Kidney tubule cell (primary cell): Measurements from ENCODE around the gene CGB5.
A peak's percentile ranks its signal among the peaks of the same experiment; 100 is the strongest.
"Not testable (repeated sequence)": the region's sequence is repeated elsewhere in the genome, so short reads cannot be mapped to it uniquely, and the experiment has no call there.

Source experiments
- DNase-seq: peaks from one replicate; pipeline ENCODE4 v3.0.0-alpha.2; 2018; ENCODE audit warnings: low spot score

The CGB5 gene

DNA sequence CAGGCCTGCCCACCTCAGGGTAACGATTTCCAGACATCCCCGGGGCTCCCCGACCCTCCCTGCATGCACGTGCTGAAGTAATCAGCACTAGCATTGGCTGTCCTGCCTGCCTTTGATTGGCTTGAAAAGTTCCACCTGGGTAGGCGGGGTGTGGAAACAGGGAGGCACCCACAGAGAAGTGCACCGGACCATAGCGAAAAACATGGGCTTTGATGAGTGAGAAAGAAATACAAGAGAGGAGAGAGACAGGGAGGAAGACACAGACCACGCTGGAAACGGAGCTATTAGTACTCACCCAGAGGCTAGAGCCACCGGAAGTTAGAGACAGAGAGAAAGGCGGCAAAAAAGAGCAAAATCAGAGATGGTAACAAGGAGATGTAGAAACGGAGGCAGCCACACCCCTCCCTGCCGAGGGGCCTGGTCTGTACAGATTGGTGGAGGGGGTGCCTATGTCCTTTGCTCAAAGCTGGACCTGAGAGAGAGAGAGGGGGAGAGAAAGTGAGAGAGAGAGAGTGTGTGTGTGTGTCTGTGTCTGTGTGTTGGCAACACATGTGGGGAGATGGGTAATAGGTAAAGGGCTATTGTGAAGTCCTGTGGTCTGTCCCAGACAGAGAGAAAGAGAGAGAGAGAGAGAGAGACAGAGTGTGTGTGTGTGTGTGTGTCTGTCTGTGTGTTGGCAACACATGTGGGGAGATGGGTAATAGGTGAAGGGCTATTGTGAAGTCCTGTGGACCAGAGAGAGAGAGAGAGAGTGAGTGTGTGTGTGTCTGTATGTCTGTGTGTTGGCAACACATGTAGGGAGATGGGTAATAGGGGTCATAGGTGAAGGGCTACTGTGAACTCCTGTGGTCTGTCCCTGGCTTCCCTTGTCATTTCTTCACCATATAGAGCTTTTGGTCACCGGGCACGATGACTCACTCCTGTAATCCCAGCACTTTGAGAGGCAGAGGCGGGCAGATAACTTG is 22.4 kb upstream of the CGB5 start:
- DNase-seq: peak; percentile 61

DNA sequence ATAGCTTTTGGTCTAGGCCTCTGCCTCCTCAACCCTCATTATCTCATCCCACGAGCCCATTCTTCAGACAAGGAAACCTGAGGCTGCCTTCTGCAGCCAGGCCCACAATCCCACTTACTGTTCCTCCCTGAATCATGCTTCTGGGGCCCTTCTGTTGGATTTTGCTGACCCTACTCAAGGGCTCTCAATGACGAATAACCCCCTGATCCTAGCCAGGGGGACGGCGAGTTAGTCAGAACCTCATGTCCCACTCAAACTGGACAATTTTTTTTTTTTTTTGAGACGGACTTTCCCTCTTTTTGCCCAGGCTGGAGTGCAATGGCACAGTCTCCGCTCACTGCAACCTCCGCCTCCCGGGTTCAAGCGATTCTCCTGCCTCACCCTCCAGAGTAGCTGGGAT is 21.5 kb upstream of the CGB5 start:
- DNase-seq: no peak

- DNase-seq: not testable (repeated sequence)
These were observed 19.4 kb upstream of the CGB5 start, which contains the start of gene CGB3 for GRCh38 chr19:49024233-49024632. Gene CGB3 (minus strand): TSS chr19:49024333. CDS start chr19:49023971, 362 bp downstream.

DNA sequence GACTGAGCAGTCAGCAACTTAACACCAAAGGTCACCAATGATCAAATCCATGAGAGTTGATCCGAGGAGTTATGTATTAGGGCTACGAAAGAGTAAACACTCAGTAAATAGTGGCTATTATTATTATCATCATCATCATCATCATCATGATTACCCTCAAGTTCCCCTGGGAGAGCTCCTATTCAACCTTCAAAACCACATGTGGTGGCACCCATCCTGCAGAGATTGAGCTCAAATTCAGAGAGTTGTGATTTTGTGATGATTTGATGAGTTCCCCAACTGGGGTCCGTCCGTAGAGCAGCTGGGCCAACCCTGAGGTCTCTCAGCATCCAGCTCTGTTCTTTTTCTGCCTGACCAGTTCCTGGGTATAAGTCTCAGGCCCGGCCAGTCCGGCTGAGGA is 18.6 kb upstream of the CGB5 start:
- DNase-seq: not testable (repeated sequence)

- peak; percentile 22 for DNase-seq
These were observed 18.0 kb upstream of the CGB5 start for GRCh38 chr19:49025599-49025998.

DNA sequence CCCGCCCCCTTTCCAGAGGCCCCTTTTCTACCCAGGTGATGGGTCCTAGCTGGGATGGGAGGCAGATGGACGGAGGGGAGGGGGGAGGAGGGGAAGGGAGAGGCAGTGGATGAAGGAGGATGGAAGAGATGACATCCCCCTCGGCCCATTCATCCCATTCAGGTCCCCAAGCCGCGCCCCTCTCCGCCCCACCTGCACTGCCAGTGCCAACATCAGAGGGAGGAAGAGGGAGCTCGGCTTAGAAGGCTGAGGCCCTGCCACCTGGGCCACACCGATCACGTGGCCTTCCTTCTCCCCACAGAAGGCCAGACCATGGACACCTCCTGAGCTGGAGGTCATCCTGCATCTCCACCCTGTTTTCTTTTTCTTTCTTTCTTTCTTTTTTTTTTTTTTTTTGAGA is 15.0 kb upstream of the CGB5 start:
- not testable (repeated sequence) for DNase-seq

DNA sequence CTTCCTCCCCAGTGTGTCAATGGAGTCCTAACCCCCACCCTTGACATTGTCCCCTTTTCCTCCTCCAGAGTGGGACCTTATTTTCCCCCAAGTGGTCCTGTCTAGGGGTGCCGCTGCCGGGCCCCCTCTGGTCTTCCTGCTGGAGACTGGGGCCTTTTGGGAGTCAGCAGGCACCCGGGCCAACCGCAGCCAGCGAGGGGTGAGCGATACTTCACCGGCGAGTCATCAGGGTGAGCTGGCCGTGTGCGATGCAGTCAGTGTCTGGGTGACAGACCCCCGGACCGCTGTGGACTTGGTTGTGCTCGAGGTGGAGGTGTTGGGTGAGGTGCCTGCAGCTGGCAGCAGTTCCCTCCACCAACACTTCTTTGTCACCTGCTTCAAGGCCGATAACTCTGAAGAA is 13.9 kb upstream of the CGB5 start:
- peak; percentile 25 for DNase-seq

DNA sequence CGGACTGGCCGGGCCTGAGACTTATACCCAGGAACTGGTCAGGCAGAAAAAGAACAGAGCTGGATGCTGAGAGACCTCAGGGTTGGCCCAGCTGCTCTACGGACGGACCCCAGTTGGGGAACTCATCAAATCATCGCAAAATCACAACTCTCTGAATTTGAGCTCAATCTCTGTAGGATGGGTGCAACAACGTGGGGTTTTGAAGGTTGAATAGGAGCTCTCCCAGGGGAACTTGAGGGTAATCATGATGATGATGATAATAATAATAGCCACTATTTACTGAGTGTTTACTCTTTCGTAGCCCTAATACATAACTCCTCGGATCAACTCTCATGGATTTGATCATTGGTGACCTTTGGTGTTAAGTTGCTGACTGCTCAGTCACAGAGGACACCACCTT is 13.3 kb upstream of the CGB5 start:
- not testable (repeated sequence) for DNase-seq

- DNase-seq: peak; percentile 27
These were observed 11.9 kb upstream of the CGB5 start, which contains the start of gene CGB2 for GRCh38 chr19:49031642-49032301. Gene CGB2 (plus strand): TSS chr19:49031890. CDS start chr19:49032096, 206 bp downstream.

- not testable (repeated sequence) for DNase-seq
These were observed 6.8 kb upstream of the CGB5 start, which contains the start of gene CGB1 for GRCh38 chr19:49036815-49037214. Gene CGB1 (minus strand): TSS chr19:49036895. CDS start chr19:49036711, 184 bp downstream.

DNA sequence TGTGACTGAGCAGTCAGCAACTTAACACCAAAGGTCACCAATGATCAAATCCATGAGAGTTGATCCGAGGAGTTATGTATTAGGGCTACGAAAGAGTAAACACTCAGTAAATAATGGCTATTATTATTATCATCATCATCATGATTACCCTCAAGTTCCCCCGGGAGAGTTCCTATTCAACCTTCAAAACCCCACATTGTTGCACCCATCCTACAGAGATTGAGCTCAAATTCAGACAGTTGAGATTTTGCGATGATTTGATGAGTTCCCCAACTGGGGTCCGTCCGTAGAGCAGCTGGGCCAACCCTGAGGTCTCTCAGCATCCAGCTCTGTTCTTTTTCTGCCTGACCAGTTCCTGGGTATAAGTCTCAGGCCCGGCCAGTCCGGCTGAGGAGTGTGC is 5.5 kb upstream of the CGB5 start:
- not testable (repeated sequence) for DNase-seq

GRCh38 chr19:49038557-49039276 is 4.9 kb upstream of the CGB5 start:
- DNase-seq: peak; percentile 78

DNA sequence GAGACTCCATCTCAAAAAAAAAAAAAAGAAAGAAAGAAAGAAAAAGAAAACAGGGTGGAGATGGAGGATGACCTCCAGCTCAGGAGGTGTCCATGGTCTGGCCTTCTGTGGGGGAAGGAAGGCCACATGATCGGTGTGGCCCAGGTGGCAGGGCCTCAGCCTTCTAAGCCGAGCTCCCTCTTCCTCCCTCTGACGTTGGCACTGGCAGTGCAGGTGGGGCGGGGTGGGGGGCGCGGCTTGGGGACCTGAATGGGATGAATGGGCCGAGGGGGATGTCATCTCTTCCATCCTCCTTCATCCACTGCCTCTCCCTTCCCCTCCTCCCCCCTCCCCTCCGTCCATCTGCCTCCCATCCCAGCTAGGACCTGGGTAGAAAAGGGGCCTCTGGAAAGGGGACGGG is 3.9 kb upstream of the CGB5 start:
- not testable (repeated sequence) for DNase-seq

DNA sequence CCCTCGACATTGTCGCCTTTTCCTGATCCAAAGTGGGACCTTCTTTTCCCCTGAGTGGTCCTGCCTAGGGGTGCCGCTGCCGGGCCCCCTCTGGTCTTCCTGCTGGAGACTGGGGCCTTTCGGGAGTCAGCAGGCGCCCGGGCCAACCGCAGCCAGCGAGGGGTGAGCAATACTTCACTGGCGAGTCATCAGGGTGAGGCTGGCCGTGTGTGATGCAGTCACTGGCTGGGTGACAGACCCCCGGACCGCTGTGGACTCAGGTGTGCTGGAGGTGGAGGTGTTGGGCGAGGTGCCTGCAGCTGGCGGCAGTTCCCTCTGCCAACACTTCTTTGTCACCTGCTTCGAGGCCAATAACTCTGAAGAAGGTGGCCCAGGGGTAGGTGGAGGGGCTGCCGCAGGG is 1.5 kb upstream of the CGB5 start:
- DNase-seq: peak; percentile 37

- not testable (repeated sequence) for DNase-seq
These were observed 982 bp upstream of the CGB5 start for GRCh38 chr19:49042666-49043065.

DNA sequence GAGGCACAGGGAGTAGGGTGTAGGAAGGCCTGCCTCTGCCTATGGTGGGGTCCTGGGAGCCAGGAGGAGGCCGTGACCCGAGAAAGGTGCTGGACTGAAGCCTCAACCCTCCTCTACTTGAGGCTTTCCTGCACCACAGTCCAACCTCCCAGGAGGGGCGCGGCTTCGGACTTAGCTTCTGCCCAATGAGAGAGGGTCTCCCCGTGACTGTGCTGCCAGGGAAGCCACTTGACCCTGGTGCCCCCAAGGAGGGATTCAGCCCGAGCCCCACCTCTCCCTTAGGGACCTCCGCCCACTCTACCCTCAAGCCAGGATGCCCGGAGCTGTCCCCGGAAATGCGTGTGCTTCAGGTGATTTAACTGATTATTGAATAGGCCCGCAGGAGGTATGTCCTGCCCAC is 5.4 kb downstream of the CGB5 start, which contains the start of gene CGB8:
TSS of gene CGB8 (minus strand) at position 101 of the 400 bp plus-strand sequence. CDS start 372 bp downstream, outside the sequence.
- DNase-seq: not testable (repeated sequence)

DNA sequence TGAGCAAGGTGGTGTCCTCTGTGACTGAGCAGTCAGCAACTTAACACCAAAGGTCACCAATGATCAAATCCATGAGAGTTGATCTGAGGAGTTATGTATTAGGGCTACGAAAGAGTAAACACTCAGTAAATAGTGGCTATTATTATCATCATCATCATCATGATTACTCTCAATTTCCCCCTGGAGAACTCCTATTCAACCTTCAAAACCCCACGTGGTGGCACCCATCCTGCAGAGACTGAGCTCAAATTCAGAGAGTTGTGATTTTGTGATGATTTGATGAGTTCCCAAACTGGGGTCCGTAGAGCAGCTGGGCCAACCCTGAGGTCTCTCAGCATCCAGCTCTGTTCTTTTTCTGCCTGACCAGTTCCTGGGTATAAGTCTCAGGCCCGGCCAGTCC is 6.2 kb downstream of the CGB5 start:
- not testable (repeated sequence) for DNase-seq

DNA sequence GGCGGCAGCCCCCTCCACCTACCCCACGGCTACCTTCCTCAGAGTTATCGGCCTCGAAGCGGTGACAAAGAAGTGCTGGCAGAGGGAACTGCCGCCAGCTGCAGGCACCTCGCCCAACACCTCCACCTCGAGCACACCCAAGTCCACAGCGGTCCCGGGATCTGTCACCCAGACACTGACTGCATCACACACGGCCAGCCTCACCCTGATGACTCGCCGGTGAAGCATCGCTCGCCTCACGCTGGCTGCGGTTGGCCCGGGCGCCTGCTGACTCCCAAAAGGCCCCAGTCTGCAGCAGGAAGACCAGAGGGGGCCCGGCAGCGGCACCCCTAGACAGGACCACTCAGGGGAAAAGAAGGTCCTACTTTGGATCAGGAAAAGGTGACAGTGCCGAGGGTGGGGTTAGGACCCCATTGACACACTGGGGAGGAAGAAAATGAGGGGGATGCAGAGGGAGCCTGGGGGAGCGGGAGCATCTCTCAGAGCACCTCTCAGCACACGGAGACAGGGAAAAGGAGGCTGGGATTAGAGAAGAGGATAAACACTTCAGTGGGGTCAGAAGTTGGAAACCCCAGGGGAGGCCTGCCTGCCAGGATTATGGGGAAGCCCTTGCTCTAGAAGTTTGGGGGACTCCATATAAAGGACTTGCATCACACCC is 6.9 kb downstream of the CGB5 start:
- peak; percentile 61 for DNase-seq

GRCh38 chr19:49056101-49056901 is 12.7 kb downstream of the CGB5 start:
- peak; percentile 52 for DNase-seq

GRCh38 chr19:49056902-49057596 is 13.4 kb downstream of the CGB5 start:
- not testable (repeated sequence) for DNase-seq
